Stimulated activated naive CD8-positive, alpha-beta T cell treated with anti-CD3 and anti-CD28 coated beads, Interleukin-15, amount 100 ng/mL, for 72 hours (primary cell): ENCODE data around the gene DOLK.

Experiments
- ATAC-seq: fragments of 150-1000 bp; cut with Tn5 transposase; 2 replicates; pipeline ENCODE4 v1.10.0; 2021; ENCODE audit warnings: mild to moderate bottlenecking, moderate library complexity
- DNase-seq, 2 donors: peaks; one replicate each; pipeline ENCODE4 v3.0.0; 2021 to 2022
- H3K27ac Mint-ChIP-seq, 2 donors: one replicate each; pipeline ENCODE4 v1.8.0; 2022; ENCODE audit warnings: mild to moderate bottlenecking in 2 of 2, mixed read lengths in 2 of 2, moderate library complexity in 2 of 2
- H3K27me3 Mint-ChIP-seq: one replicate; pipeline ENCODE4 v1.8.0; 2022; ENCODE audit warnings: mixed read lengths
- H3K4me1 Mint-ChIP-seq: one replicate; pipeline ENCODE4 v1.8.0; 2022; ENCODE audit warnings: mild to moderate bottlenecking, mixed read lengths
- H3K4me3 Mint-ChIP-seq, 2 donors: one replicate each; pipeline ENCODE4 v1.8.0; 2022; ENCODE audit warnings: mild to moderate bottlenecking in 2 of 2, mixed read lengths in 2 of 2, moderate library complexity in 1 of 2
- H3K9me3 Mint-ChIP-seq, 2 donors: one replicate each; pipeline ENCODE4 v1.8.0; 2022; ENCODE audit warnings: mixed read lengths in 2 of 2

The DOLK gene

GRCh38 chr9:128940946-128941755 is 6.3 kb downstream of the DOLK start:
- no peak for ATAC-seq
- Mint-ChIP-seq H3K27me3 (no peaks in the 10 kb centered on the region), H3K27ac (no peak overlapping the region), H3K9me3 (no peaks in the 10 kb centered on the region), H3K4me3 (no peak overlapping the region), H3K4me1 (peaks cover 17% of the 10 kb centered on the region)
- DNase-seq, result no peak

GRCh38 chr9:128940271-128940921 is 7.0 kb downstream of the DOLK start:
- DNase-seq (no peak), ATAC-seq (no peak)
- H3K27ac Mint-ChIP-seq, result no peak overlapping the region
- peaks cover 9% of the 10 kb centered on the region for H3K4me1 Mint-ChIP-seq
- H3K27me3 Mint-ChIP-seq, result no peaks in the 10 kb centered on the region
- H3K9me3 Mint-ChIP-seq, result no peaks in the 10 kb centered on the region
- H3K4me3 Mint-ChIP-seq, result no peak overlapping the region

GRCh38 chr9:128937310-128938165 is 9.9 kb downstream of the DOLK start:
- Mint-ChIP-seq H3K27me3 (no peaks in the 10 kb centered on the region), H3K27ac (no peak overlapping the region), H3K4me1 (no peaks in the 10 kb centered on the region), H3K9me3 (no peaks in the 10 kb centered on the region), H3K4me3 (no peak overlapping the region)
- ATAC-seq (no peak), DNase-seq (no peak)

GRCh38 chr9:128936171-128936865 is 11.1 kb downstream of the DOLK start:
- DNase-seq, result no peak
- no peak for ATAC-seq
- no peaks in the 10 kb centered on the region for H3K4me1 Mint-ChIP-seq
- H3K27ac Mint-ChIP-seq, result no peak overlapping the region
- H3K4me3 Mint-ChIP-seq, result no peak overlapping the region
- no peaks in the 10 kb centered on the region for H3K27me3 Mint-ChIP-seq
- H3K9me3 Mint-ChIP-seq, result no peaks in the 10 kb centered on the region

- ATAC-seq, result no peak
- no peaks in the 10 kb centered on the region for H3K27me3 Mint-ChIP-seq
- no peak overlapping the region for H3K4me3 Mint-ChIP-seq
- no peak for DNase-seq
- H3K27ac Mint-ChIP-seq, result peak overlapping the region in 1 of 2 donors; percentile 19
- no peaks in the 10 kb centered on the region for H3K4me1 Mint-ChIP-seq
- no peaks in the 10 kb centered on the region for H3K9me3 Mint-ChIP-seq
Observed at GRCh38 chr9:128933731-128934130, 13.7 kb downstream of the DOLK start.

GRCh38 chr9:128929560-128929959 is 17.8 kb downstream of the DOLK start:
- Mint-ChIP-seq H3K4me3 (no peak overlapping the region), H3K4me1 (peaks cover 9% of the 10 kb centered on the region), H3K27ac (no peak overlapping the region), H3K27me3 (no peaks in the 10 kb centered on the region), H3K9me3 (no peaks in the 10 kb centered on the region)
- no peak for DNase-seq
- ATAC-seq, result no peak

GRCh38 chr9:128928624-128929023 is 18.8 kb downstream of the DOLK start:
- no peak overlapping the region for H3K4me3 Mint-ChIP-seq
- ATAC-seq (no peak), DNase-seq (no peak)
- no peaks in the 10 kb centered on the region for H3K9me3 Mint-ChIP-seq
- peaks cover 9% of the 10 kb centered on the region for H3K4me1 Mint-ChIP-seq
- H3K27me3 Mint-ChIP-seq, result no peaks in the 10 kb centered on the region
- H3K27ac Mint-ChIP-seq, result no peak overlapping the region

GRCh38 chr9:128927731-128928411 is 19.5 kb downstream of the DOLK start:
- Mint-ChIP-seq H3K4me3 (no peak overlapping the region), H3K27ac (no peak overlapping the region), H3K27me3 (no peaks in the 10 kb centered on the region), H3K4me1 (peaks cover 9% of the 10 kb centered on the region), H3K9me3 (no peaks in the 10 kb centered on the region)
- ATAC-seq (peak; percentile 85), DNase-seq (peak; percentile 40 to 41)

GRCh38 chr9:128923493-128923883 is 23.9 kb downstream of the DOLK start:
- no peaks in the 10 kb centered on the region for H3K9me3 Mint-ChIP-seq
- H3K27me3 Mint-ChIP-seq, result no peaks in the 10 kb centered on the region
- no peak for DNase-seq
- no peak for ATAC-seq
- H3K4me3 Mint-ChIP-seq, result no peak overlapping the region
- H3K4me1 Mint-ChIP-seq, result peaks cover 28% of the 10 kb centered on the region
- no peak overlapping the region for H3K27ac Mint-ChIP-seq

- peak overlapping the region in 1 of 2 donors; percentile 64 for H3K4me3 Mint-ChIP-seq
- H3K27ac Mint-ChIP-seq, result peak overlapping the region in 1 of 2 donors; percentile 42
- ATAC-seq (peak; percentile 68), DNase-seq (no peak)
- no peaks in the 10 kb centered on the region for H3K27me3 Mint-ChIP-seq
- H3K4me1 Mint-ChIP-seq, result peaks cover 19% of the 10 kb centered on the region
- no peaks in the 10 kb centered on the region for H3K9me3 Mint-ChIP-seq
Observed at GRCh38 chr9:128921881-128922763, 25.3 kb downstream of the DOLK start.

- Mint-ChIP-seq H3K4me3 (peak within 1 kb of the TSS in 1 of 2 donors; percentile 64), H3K9me3 (no peaks in the 10 kb centered on the region)
- DNase-seq, result no peak
Observed at GRCh38 chr9:128920381-128921058, 26.9 kb downstream of the DOLK start, which contains the start of gene PHYHD1. PHYHD1 (plus strand) TSS chr9:128920982; CDS start chr9:128922324, 1,342 bp downstream.

GRCh38 chr9:128919402-128920089 is 27.9 kb downstream of the DOLK start:
- no peak overlapping the region for H3K4me3 Mint-ChIP-seq

More at GRCh38 chr9:128920381-128921058, 26.9 kb downstream of the DOLK start, which contains the start of gene PHYHD1:
- H3K4me1 Mint-ChIP-seq, result peaks cover 24% of the 10 kb centered on the region
- peak within 1 kb of the TSS in 1 of 2 donors; percentile 15 for H3K27ac Mint-ChIP-seq
- no peak for ATAC-seq
- no peaks in the 10 kb centered on the region for H3K27me3 Mint-ChIP-seq

GRCh38 chr9:128918921-128919320 is 28.5 kb downstream of the DOLK start:
- Mint-ChIP-seq H3K27ac (peak overlapping the region in 1 of 2 donors; percentile 65), H3K27me3 (no peaks in the 10 kb centered on the region), H3K9me3 (no peaks in the 10 kb centered on the region), H3K4me3 (no peak overlapping the region), H3K4me1 (peaks cover 35% of the 10 kb centered on the region)
- DNase-seq, result no peak
- no peak for ATAC-seq

More at GRCh38 chr9:128919402-128920089, 27.9 kb downstream of the DOLK start:
- DNase-seq (no peak), ATAC-seq (no peak)
- no peaks in the 10 kb centered on the region for H3K9me3 Mint-ChIP-seq
- H3K27ac Mint-ChIP-seq, result no peak overlapping the region
- no peaks in the 10 kb centered on the region for H3K27me3 Mint-ChIP-seq
- H3K4me1 Mint-ChIP-seq, result peaks cover 29% of the 10 kb centered on the region
